Measurements from ENCODE around the gene WNT3.

DNA sequence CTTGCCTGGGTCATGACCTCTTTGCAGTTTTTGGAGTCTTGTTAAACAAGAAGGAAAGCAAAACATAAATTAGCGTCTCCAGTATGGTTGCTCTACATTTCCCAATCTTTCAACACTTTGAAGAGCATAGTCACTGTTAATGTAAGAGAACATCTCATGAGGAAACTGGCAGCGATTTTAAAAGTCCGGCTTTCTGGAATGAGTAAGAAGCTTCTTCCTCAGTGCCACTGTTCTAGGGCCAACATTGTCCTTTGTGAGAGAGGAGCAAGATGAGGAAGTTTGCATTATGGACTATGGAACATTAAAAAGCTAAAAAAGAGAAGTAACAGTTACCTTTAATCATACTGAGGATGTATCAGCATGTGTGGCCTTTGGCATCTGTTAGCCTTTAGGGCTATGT is 73.1 kb downstream of the WNT3 start:
- TF ChIP-seq, protein P1, sequence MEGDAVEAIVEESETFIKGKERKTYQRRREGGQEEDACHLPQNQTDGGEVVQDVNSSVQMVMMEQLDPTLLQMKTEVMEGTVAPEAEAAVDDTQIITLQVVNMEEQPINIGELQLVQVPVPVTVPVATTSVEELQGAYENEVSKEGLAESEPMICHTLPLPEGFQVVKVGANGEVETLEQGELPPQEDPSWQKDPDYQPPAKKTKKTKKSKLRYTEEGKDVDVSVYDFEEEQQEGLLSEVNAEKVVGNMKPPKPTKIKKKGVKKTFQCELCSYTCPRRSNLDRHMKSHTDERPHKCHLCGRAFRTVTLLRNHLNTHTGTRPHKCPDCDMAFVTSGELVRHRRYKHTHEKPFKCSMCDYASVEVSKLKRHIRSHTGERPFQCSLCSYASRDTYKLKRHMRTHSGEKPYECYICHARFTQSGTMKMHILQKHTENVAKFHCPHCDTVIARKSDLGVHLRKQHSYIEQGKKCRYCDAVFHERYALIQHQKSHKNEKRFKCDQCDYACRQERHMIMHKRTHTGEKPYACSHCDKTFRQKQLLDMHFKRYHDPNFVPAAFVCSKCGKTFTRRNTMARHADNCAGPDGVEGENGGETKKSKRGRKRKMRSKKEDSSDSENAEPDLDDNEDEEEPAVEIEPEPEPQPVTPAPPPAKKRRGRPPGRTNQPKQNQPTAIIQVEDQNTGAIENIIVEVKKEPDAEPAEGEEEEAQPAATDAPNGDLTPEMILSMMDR (IDR thresholded peaks at IDR 0.05): no peak
- TF ChIP-seq POLR2A (IDR thresholded peaks at IDR 0.05): no peak

Measured in heart left ventricle (tissue), 13 donors.